ENCODE measurements around the gene SYDE1. TPM values are rescaled to one million over a fixed set of nuclear protein-coding genes. Genes with fewer than 3 reads are reported as not detected.

Gene SYDE1
- polyA plus RNA-seq, 1 donor: 17.0 TPM

DNA sequence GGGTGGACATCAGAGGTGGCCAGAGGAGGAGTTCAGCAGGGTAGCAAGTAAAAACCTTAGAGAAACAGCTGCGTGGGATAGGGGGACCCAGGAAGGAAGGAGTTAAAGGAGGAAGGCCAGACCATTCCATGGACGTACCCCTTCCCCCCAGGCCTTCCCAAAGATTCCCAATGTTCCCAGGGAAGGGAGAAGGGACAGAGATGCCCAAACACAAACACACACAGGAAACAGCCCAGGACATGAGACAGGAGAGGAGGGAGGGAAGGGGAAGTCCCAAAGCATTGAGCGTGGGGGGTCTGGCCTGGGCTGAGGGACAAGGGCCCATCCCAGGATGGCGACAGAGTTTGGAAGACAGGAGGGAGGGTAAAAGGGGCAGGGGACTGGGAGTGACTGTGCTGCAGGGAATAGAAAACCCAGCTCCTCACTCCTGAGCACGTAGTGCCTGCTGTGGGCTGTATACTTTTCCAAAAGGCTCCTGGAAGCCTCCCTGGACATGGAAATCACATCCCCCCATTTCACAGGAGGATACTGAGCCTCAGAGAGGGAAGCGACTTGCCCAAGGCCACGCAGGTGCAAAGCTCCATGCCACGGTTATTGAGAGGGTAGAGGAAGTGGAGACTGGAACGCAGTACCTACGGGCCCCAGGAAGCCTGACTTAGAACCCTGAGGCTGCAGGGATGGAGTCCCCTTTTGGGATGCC is 1.1 kb downstream of the SYDE1 start:
- no peak for DNase-seq

DNA sequence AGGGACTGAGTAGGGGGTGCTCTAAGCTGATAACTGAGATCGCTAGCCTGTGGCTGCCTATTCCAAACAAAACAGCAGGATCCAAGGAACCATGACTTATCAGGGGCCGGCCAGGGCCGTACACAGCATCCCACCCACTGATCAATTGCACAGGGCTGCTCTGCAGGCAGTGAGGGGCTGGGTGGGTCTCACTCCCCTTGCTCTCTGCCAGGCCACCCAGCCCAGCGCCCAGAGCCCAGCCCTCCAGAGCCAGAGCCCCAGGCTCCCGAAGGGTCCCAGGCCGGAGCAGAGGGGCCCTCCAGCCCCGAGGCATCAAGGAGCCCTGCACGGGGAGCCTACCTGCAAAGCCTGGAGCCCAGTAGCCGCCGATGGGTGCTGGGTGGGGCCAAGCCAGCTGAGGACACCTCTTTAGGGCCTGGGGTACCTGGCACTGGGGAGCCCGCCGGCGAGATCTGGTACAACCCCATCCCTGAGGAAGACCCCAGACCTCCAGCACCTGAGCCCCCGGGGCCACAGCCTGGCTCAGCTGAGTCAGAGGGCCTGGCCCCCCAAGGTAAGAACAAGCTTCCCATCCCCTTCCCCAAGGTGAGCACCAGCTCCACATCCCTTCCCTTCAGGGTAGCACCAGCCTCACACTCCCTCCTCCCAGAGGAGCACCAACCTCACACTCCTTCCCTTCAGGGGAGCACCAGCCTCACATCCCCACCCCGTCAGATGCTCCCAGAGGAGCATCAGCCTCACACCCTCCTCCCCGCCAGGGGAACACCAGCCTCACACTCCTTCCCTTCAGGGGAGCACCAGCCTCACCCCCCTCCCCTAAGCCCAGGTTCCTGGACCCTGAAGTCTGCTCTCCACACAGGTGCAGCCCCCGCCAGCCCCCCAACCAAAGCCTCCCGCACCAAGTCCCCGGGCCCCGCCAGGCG is 1.9 kb downstream of the SYDE1 start:
- no peak for DNase-seq

DNA sequence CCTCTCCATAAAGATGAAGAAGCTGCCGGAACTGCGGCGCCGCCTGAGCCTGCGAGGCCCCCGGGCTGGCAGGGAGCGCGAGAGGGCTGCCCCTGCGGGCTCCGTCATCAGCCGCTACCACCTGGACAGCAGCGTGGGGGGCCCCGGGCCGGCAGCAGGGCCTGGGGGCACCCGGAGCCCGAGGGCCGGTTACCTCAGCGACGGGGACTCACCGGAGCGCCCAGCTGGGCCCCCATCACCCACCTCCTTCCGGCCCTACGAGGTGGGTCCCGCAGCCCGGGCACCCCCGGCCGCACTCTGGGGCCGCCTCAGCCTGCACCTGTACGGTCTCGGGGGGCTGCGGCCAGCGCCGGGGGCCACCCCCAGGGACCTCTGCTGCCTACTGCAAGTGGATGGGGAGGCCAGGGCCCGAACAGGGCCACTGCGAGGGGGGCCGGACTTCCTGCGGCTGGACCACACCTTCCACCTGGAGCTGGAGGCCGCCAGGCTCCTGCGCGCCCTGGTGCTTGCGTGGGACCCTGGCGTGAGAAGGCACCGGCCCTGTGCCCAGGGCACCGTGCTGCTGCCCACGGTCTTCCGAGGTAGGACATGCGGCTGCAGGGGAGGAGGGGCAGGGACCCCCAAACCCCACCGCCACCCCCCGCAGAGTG is 2.7 kb downstream of the SYDE1 start:
- no peak for DNase-seq

DNA sequence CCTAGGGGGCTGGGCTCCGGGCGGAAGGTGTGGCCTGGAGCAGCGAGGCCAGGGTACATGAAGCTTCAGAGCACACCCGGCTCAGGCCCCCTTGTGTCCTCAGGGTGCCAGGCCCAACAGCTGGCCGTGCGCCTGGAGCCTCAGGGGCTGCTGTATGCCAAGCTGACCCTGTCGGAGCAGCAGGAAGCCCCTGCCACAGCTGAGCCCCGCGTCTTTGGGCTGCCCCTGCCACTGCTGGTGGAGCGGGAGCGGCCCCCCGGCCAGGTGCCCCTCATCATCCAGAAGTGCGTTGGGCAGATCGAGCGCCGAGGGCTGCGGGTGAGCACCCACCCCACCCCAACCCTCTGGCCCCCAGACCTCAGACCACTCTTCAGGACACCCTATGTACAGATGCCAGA is 3.2 kb downstream of the SYDE1 start:
- DNase-seq: no peak

DNA sequence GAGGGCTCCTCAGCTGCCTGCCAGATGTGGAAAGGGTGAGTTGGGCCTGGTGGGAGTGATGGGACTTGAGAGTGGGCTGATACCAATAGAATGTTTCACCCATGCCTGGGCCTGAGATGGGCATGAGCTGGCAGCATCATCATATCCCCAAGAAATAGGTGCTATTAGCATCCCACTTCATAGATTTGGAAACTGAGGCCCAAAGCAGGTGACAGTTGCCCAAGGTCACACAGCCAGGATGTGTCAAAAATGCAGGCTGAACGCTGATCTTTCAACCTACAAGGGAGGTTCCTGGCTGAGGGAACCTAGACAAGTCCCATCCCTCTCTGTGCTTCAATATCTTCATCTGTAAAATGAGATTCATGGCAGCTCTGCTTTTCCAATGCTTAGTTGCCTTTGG is 4.6 kb downstream of the SYDE1 start:
- no peak for DNase-seq

DNA sequence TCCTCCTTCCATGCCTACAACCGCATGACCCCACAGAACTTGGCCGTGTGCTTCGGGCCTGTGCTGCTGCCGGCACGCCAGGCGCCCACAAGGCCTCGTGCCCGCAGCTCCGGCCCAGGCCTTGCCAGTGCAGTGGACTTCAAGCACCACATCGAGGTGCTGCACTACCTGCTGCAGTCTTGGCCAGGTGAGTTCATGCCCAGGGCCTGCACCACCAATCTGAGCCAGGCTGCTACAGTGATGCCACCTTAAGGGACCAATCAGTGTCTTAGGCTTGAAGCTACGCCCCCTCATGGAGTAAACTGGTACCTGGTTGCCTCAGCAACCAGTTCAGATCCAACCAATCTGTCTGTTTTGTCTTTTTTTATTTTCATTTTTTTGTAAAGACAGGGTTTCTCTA is 5.2 kb downstream of the SYDE1 start:
- no peak for DNase-seq

DNA sequence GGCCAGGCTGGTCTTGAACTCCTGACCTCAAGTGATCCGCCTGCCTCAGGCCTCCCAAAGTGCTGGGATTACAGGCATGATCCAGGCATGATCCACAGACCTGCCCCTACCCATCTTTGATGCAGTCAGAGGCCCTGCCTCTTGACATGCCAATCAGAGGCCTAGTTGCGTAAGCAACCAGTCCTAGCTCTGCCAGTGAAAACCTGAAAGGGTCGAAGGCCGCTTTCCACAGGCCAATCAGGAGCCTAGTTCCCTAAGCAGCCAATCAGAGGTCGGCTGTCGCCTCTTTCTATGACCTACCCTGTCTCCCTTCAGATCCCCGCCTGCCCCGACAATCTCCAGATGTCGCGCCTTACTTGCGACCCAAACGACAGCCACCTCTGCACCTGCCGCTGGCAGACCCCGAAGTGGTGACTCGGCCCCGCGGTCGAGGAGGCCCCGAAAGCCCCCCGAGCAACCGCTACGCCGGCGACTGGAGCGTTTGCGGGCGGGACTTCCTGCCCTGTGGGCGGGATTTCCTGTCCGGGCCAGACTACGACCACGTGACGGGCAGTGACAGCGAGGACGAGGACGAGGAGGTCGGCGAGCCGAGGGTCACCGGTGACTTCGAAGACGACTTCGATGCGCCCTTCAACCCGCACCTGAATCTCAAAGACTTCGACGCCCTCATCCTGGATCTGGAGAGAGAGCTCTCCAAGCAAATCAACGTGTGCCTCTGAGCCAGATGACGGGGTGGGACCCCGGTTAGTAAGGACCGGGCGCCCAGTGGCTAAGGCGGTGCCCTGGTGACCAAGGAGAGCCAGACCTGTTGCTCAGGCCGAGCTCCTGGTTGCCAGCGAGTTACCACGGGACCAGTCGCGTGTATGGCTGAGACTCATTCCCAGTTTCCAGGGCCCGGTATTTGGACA is 6.3 kb downstream of the SYDE1 start:
- no peak for DNase-seq

DNA sequence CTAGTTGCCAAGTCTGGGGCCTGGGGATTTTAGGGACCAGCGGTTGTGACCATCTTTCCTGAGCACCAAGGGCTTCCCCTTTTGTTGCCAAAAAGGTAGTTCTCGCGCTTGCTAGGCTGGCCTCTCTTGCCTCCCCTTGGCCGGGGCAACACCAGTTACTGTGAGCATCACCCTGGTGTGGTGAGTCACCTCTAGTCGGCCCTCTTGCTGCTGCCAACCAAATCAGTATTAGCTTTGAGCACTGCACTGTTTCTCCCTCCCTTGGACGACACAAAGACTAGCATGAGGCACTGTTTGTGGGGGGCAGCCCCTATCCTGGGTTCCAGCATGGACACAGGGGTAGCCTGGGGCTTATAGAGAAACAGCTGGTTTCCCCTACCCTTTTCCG is 6.9 kb downstream of the SYDE1 start:
- DNase-seq: no peak

DNA sequence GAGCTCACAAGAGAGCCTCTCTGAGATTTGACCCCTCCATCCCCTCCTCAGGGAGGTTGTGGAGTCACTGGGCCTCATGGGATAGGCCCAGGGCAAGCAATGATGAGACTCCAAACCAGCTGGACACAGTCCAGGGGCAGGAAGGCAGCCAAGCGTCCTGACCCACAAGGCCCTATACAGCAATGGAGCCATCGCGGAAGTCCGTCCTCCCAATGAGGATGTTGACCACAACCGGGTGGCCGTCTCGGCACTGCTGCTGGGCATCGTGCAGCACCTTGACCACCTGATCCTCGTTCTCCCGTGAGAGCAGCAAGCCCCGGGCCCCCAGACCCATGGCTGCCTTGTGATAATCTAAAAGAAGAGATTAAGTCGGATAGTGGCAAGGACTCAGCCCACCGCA is 7.9 kb downstream of the SYDE1 start:
- peak; percentile 62 for DNase-seq

DNA sequence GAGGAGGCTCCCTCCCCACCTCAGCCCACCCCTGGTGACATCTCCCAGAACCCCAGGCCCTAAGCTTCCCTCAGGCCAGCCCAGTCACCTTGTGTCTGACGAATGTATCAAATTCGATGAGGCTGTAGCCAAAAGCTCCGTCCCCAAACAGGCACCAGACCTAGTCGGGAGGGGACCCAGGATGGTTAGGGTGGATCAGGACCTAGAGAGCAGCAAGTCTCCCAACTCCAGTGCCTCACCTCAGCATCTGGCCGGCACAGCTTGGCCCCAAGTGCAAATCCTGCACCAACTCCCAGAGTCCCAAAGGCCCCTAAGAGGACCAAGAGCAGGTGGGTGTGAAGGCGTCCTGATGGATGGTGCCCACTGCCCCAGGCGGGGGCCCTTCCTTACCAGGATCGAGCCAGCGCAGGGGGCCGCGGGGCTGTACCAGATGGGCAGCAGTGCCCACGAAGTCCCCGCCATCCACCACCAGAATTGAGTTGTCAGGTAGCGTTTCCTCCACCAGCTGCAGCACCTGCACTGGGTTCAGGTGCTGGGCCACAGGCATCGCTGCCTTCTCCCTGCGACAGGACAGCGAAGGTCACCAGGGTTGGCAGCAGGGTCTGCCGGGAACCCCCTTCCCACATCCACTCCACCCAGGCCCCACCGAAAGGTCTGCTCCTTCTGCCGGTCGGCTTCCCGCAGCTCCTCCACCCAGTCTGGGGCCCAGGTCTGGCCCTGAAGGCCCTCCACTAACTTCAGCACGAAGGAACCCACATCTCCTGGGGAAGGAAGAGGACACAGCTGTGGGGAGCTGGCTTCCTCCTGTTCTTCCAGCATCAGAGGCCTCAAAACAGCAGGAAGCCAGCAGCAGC is 8.8 kb downstream of the SYDE1 start:
- no peak for DNase-seq

DNA sequence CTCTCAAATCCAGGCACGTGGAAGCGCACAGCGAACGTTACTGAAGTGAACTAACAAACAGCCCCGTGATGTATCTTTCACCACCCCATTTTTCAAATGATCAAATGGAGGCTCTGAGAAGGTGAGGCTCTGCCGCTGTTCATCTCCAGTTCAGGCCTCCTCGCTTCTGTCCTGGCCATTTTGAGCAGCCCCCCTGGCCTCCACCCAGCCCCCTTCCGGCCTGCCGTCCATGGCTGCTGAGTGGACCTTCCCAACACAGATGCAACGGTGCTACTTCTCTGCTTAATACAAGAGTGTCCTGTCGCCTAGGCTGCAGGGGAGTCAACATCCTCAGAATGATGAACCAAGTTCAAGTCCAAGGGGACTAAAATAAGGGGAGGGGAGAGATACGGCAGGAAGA is 9.7 kb downstream of the SYDE1 start:
- no peak for DNase-seq

DNA sequence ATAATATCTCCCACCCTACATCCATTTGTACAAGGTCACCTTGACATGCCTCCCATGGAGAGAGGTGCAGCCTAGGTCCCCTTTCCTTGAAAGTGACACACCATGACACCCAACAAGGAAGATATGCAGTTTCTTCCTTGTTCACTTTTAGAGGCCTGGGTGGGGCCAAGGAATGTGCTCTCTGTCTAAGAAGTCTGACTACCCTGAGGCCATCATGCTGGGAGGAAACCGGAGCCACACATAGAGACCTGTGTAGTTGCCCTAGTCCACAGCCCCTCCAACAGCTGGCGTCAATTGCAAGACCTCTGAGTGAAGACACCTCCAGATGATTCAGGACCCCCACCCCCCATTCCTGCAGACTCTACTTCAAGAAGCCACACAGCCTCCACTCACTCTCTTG is 11.0 kb downstream of the SYDE1 start:
- DNase-seq: no peak

DNA sequence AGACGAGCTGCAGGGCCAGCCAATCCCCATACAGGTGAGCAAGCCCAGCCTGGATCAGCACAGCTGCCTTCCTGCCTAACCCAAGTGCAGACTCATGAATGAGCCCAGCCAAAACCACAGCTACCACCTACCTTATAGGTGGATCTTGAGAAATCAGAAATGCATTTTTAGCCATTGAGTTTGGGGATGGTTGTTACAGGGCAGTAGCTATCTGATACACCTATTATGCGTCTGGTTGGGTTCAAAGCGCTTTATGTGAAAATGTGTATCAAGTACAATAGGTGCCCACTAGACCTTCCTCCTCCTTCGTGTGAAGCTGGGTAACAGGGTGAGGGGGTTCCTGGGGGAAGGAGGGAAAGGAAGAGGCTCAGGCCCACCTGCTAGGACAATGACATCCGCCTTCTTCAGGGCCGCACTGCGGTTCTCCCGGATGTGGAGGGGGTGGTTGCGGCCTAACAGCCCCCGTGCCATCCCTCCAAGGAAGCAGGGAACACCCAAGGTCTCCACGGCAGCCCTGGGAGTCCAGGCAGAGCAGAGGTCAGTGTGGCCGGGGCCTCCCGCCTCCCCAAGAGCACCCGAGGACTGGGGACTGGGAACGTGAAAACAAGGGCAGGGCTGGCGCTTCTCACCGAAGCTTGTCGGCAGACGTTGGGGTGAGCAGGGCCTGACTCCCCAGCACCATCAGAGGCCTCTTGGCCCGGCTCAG is 11.7 kb downstream of the SYDE1 start:
- no peak for DNase-seq

DNA sequence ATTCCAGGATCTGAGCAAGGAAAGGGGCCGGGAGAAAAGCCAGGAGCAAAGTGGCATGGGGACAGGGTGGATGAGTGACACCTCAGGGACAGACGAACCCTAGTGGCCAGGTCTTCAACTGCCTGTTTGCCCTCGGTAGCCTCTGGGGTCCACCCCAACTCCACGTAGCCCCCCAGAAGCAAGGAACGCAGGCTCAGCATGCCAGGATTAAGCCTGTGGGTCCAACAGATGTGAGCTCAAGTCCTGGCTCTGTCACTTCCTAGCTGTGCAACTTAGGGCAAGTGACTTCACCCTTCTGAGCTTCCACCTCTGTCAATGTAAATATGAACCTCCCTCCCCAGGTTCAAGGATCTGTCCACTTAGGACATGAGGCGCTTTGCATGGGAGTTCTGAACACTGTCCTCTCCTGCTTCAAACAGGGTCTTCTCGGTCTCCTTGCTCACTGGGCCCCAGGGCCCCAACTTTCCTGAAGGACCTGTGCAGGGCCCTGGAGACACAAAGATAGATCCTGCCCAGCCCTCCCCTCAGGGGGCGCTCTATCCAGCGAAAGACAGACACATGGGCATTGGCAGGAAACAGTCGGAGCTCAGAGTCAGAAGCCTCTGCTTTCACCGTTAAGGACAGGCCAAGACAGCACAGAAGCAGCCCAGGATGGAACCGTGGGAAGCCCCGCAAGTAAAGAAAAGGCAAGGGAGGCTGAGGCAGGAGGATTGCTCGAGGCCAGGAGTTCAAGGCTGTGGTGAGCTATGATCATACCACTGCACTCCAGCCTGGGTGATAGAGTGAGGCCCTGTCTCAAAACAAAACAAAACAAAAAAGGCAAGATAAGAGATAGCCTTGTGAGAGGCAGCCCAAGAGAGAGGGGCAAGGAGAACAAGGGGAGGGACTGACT is 13.2 kb downstream of the SYDE1 start:
- no peak for DNase-seq

DNA sequence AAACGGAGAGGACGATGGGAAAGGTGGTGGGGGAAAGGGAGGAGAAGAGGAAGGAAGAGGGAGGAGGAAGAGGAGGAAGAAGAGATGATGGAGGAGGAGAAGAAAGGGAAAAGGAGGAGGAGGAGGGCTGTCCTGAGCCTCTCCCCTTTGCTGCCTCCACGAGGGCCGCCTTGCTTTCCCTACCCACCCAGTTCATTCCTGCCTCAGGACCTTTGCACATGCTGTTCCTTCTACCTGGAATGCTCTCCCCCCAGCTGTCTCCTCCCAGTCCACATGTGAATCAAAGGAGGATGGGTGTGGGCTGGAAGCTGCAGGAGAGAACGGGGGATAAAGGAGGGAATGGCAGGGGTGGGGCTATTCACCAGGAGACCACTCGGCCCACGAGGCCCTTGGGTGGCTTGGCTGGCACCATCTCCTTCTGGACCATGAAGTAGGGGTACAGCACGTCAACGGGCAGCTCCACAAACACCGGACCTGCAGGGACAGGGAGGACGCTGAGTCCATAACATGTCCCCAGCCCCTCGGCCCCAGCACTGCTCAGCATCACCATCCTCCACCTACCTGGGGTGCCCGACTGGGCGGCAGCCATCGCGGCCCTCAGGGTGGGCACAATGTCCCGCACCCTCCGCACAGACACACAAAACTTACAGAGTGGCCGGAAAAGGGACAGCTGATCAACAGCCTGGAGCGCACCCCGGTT is 15.3 kb downstream of the SYDE1 start:
- DNase-seq: no peak

DNA sequence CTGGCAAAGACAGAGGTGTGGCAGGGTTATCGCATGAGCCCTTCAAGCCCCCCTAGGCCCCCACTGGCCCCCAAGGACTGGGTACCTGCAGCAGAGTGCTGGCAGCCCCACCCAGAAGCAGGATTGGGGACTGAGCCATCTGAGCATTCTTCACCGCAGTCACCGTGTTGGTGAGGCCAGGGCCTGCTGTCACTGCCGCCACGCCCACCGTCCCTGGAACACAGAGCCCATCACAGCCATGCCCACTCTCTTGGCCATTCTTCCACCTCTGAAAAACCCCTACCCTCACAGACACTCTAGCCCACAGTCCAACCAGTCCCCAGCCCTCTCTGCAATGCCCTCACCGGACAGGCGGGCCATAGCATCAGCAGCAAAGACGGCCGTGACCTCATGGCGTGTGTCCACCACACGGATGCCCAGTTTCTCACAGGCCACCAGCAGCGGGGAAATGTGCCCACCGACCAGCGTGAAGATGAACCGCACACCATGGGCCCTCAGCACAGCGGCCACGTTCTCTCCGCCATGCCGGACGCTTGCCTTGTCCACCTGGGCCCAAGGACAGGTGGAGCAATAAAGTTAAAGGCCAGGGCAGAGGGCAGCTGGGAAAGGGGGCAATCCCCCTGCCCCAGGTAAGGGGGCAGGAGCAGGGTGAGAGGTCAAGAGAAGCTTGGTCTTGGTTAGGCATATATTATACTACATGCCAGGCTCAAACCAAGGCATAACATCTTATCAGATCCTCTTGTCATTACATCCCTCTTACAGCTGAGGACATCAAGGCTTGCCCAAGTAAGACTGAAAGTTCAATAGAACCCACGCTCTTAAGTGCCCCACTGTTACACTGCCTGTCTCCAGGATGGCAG is 16.1 kb downstream of the SYDE1 start:
- no peak for DNase-seq

DNA sequence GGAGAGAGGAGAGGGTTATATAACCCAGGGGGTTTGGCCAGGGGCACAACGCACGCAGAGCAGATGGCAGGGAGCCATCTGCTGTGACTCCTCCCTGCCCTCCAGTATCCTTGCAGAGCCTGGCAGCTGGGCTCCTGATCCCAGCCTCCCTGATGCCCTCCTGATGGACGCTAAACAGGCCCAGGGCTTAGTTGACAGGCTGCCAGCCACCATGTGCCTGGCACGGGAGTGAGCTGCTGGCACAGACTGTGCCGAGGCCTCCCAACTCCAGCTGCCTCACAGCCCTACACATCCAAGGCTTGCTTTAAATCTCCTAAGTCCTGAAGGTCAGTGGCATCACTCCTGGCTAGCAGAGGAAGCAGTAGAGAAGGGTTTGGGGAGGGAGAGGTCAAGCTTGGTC is 16.7 kb downstream of the SYDE1 start:
- no peak for DNase-seq
